Left lung (tissue), 10 donors: ENCODE measurements around the gene FUZ. TPM values are rescaled to one million over a fixed set of nuclear protein-coding genes. Genes with fewer than 3 reads are reported as not detected.

Experiments used
- ATAC-seq: fragments of 200-7000 bp; cut with Tn5 transposase; one replicate; pipeline ENCODE4 v1.9.1; 2020; ENCODE audit warnings: moderate library complexity
- DNase-seq, 4 donors: peaks; one replicate each; pipeline ENCODE4 v3.0.0-alpha.2; 2013 to 2020
- H3K27ac ChIP-seq, 2 donors: fragments of 200-600 bp; sonication (generic) in 1 of 2; one replicate each; pipeline versions ENCODE4 v1.5.0 to v1.8.0; 2020 to 2021
- H3K27me3 ChIP-seq, 2 donors: fragments of 200-600 bp; sonication (generic) in 1 of 2; one replicate each; pipeline versions ENCODE4 v1.5.0 to v1.8.0; 2020 to 2021
- H3K36me3 ChIP-seq, 2 donors: fragments of 200-600 bp; sonication (generic) in 1 of 2; one replicate each; pipeline versions ENCODE4 v1.5.0 to v1.8.0; 2020 to 2021
- H3K4me1 ChIP-seq, 2 donors: fragments of 200-600 bp; one replicate each; pipeline ENCODE4 v1.8.0; 2021
- H3K4me3 ChIP-seq, 2 donors: fragments of 200-600 bp; sonication (generic) in 1 of 2; one replicate each; pipeline versions ENCODE4 v1.5.0 to v1.8.0; 2020 to 2021; ENCODE audit warnings: mild to moderate bottlenecking in 1 of 2
- H3K9me3 ChIP-seq, 2 donors: fragments of 200-600 bp; sonication (generic) in 1 of 2; one replicate each; pipeline versions ENCODE4 v1.5.0 to v1.8.0; 2020 to 2021
- intact Hi-C, 2 donors: fragments of 100-400 bp; cut with DNase I; formaldehyde crosslinking; loops; one replicate each; pipeline versions ENCODE4 v1.11.2 to v1.14.2; 2022
- polyA plus RNA-seq, 6 donors: library from polyadenylated mRNA; unstranded; fragments of 120-200 nt; gene quantifications; one replicate each; pipeline ENCODE4 v1.2.1, GENCODE V29; 2013; ENCODE audit not compliant: insufficient read length in 6 of 6
- total RNA-seq, 2 donors: library from RNA; stranded (reverse); fragmentation: NEBNext Ultra II Directional; extraction: Animal tissue kit (Norgen Biotek cat#: 25700); gene quantifications; one replicate each; pipeline ENCODE4 v1.2.1, GENCODE V29; 2021
- TF ChIP-seq, protein P1 (sequence below), 2 donors: fragments of 200-600 bp; sonication (generic) in 1 of 2; IDR thresholded peaks; one replicate each; pipeline versions ENCODE4 v1.5.0 to v1.8.0; 2021; ENCODE audit warnings: antibody characterized with exemption in 2 of 2
- donor health status: DM: no; HTN: yes; CAD: no.
- donor health status: DM: no; HTN: no; CAD: no.

The FUZ gene
- total and polyA plus RNA-seq, 8 donors, result 15.3 to 31.7 (median 25.8) TPM

DNA sequence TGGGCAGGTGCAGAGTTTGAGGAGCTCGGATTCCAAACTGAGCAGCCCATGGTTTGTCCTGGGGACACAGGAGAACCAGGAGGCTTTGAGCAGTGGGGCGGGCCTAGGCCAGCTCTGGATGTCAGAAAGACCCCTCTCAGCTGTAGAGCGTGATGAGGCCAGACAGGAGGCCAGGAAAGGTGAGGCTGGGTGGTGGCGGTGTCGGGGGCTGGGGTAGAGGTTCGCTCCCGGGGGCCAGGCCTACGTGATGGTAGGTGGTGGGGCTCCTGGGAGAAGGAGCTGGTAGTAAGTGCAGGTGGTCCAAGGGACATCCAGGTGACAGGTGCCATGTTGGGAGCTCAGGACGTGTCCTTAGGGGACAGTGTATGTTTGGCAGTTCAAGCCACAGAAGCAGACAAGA lies 24.3 kb upstream of the FUZ start:
- Histone ChIP-seq H3K4me3 (no peak overlapping the region), H3K27me3 (no peaks in the 10 kb centered on the region), H3K4me1 (peaks cover 0 to 9% of the 10 kb centered on the region in 2 donors), H3K9me3 (no peaks in the 10 kb centered on the region), H3K36me3 (peaks cover 0 to 77% of the 10 kb centered on the region in 2 donors), H3K27ac (no peak overlapping the region)
- TF ChIP-seq, protein P1, sequence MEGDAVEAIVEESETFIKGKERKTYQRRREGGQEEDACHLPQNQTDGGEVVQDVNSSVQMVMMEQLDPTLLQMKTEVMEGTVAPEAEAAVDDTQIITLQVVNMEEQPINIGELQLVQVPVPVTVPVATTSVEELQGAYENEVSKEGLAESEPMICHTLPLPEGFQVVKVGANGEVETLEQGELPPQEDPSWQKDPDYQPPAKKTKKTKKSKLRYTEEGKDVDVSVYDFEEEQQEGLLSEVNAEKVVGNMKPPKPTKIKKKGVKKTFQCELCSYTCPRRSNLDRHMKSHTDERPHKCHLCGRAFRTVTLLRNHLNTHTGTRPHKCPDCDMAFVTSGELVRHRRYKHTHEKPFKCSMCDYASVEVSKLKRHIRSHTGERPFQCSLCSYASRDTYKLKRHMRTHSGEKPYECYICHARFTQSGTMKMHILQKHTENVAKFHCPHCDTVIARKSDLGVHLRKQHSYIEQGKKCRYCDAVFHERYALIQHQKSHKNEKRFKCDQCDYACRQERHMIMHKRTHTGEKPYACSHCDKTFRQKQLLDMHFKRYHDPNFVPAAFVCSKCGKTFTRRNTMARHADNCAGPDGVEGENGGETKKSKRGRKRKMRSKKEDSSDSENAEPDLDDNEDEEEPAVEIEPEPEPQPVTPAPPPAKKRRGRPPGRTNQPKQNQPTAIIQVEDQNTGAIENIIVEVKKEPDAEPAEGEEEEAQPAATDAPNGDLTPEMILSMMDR (IDR thresholded peaks at IDR 0.05), result no peak
- intact Hi-C loops, result no loop called here
- ATAC-seq (no peak), DNase-seq (no peak)

DNA sequence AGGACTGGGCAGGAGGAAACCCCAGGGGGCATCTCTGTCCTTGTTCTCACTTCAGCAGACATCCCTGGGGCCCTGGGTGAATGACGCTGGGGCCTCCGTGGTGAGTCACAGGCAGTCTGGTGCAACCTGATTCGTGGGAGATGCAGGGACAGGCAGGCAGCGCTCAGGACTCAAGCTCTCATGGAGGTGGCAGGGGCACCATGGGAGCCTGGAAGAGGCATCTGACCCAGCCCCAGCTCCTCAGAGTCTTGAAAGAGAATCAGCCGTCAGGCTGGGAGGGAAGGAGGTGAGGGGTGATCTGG lies 23.9 kb upstream of the FUZ start:
- TF ChIP-seq, protein P1 (IDR thresholded peaks at IDR 0.05), result no peak
- Histone ChIP-seq H3K9me3 (no peaks in the 10 kb centered on the region), H3K36me3 (peaks cover 0 to 82% of the 10 kb centered on the region in 2 donors), H3K27ac (no peak overlapping the region), H3K4me3 (no peak overlapping the region), H3K4me1 (peaks cover 0 to 14% of the 10 kb centered on the region in 2 donors), H3K27me3 (no peaks in the 10 kb centered on the region)
- ATAC-seq, result no peak
- intact Hi-C loops, result no loop called here
- no peak for DNase-seq

DNA sequence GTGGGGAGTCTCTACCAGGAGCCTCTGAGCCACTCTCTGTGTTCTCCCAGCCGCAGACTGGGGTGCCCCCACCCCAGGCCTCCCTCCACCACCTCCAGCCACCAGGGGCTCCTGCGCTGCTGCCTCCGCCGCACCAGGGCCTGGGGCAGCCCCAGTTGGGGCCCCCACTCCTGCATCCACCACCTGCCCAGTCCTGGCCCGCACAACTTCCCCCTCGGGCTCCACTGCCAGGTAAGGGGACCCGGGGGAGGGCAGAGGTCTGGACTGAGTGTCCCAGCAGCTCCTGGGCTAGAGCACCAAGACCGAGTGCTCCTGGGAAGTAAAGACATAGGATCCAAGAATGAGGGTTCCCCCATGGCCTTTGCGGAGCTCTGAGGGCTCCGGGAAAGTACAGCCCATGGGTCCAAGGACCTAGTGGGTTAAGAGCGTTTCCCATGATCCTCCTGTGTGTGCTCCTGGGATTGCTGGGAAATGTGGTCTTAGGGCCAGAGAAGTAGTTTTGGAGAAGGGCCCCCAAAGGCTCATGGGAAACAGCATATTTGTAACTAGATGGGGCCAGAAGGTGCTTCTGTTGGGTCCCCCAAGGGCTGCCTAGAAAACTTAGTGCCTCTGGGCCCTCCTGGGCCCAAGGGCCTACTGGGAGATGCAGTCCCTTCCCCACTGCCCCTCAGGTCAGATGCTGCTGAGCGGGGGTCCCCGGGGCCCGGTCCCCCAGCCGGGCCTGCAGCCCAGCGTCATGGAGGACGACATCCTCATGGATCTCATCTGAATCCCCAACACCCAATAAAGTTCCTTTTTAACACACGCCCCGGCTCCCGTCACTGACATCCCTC lies 23.3 kb upstream of the FUZ start:
- Histone ChIP-seq H3K36me3 (peaks cover 0 to 87% of the 10 kb centered on the region in 2 donors), H3K27ac (no peak overlapping the region), H3K4me1 (peaks cover 0 to 19% of the 10 kb centered on the region in 2 donors), H3K27me3 (no peaks in the 10 kb centered on the region), H3K4me3 (no peak overlapping the region), H3K9me3 (no peaks in the 10 kb centered on the region)
- TF ChIP-seq, protein P1 (IDR thresholded peaks at IDR 0.05), result no peak
- no peak for ATAC-seq
- intact Hi-C loops, result no loop called here
- DNase-seq, result no peak

DNA sequence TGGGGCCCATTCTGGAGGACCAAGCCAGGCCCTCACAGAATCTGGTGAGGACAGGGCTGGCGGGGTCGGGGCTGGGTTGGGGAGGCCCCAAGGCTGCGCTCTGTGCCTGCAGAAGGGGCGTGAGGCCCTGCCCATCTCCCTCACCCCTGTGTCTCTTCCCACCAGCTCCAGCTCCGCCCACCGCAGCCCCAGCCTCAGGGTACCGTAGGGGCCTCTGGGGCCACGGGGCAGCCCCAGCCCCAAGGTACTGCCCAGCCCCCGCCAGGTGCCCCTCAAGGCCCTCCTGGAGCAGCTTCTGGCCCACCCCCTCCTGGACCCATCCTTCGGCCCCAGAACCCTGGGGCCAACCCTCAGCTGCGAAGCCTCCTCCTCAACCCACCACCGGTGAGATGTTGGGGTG lies 22.5 kb upstream of the FUZ start:
- Histone ChIP-seq H3K4me3 (no peak overlapping the region), H3K36me3 (peaks cover 0 to 96% of the 10 kb centered on the region in 2 donors), H3K27me3 (no peaks in the 10 kb centered on the region), H3K4me1 (peaks cover 0 to 26% of the 10 kb centered on the region in 2 donors), H3K9me3 (no peaks in the 10 kb centered on the region), H3K27ac (no peak overlapping the region)
- DNase-seq (no peak), ATAC-seq (no peak)
- TF ChIP-seq, protein P1 (IDR thresholded peaks at IDR 0.05), result no peak
- intact Hi-C loops, result no loop called here

DNA sequence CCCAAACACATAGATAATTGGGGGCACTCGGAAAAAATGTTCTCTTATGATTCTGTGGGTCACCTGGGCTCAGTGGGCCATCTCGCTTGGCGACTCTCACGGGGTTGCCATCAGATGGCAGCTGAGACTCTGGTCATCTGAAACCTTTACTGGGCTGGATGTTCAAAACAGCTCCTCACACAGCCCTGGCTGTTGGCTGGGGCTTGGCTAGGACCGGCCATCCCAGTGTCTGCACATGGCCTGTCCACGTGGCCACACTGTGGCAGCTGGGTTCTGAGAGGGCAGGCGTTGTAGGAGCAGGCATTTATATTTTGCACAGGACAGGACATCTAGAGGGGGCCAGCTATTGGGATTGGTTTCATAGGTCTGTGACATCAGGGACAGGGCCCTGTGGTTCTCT lies 20.5 kb upstream of the FUZ start:
- no peak overlapping the region for H3K4me3 ChIP-seq
- DNase-seq, result no peak
- H3K9me3 ChIP-seq, result no peaks in the 10 kb centered on the region
- H3K27ac ChIP-seq, result peak overlapping the region in 1 of 2 donors; percentile 33
- no peak for ATAC-seq
- intact Hi-C loops, result no loop called here
- H3K36me3 ChIP-seq, result peaks cover 0 to 100% of the 10 kb centered on the region in 2 donors
- H3K27me3 ChIP-seq, result no peaks in the 10 kb centered on the region
- peaks cover 0 to 26% of the 10 kb centered on the region in 2 donors for H3K4me1 ChIP-seq
- TF ChIP-seq, protein P1 (IDR thresholded peaks at IDR 0.05), result no peak
